CD14-positive monocyte (primary cell): ENCODE measurements around the gene SLC2A2. TPM values are rescaled to one million over a fixed set of nuclear protein-coding genes. Genes with fewer than 3 reads are reported as not detected.

Source experiments
- DNase-seq, 3 donors: peaks; one replicate each; pipeline ENCODE4 v3.0.0-alpha.2; 2011 to 2022
- H2AFZ ChIP-seq: 2 replicates; pipeline ENCODE4 v1.6.0; 2012; ENCODE audit warnings: mild to moderate bottlenecking, low read depth, low read length, inconsistent platforms; ENCODE audit not compliant: insufficient read depth, poor library complexity, severe bottlenecking
- H3K27ac ChIP-seq, 2 donors: 1 replicate in 1 of 2; 2 replicates in 1 of 2; pipeline ENCODE4 v1.5.1; 2012 to 2013; ENCODE audit warnings: low read length in 2 of 2, control low read depth in 1 of 2, inconsistent platforms in 1 of 2, low read depth in 1 of 2, mild to moderate bottlenecking in 1 of 2
- H3K27me3 ChIP-seq, 2 donors: one replicate each; pipeline versions ENCODE4 v1.6.0 to v1.6.1; 2011 to 2013; ENCODE audit warnings: low read length in 2 of 2; ENCODE audit not compliant: control insufficient read depth in 2 of 2, insufficient read depth in 2 of 2
- H3K36me3 ChIP-seq, 2 donors: replicated peaks in 1 of 2; 1 replicate in 1 of 2; 2 replicates in 1 of 2; pipeline versions ENCODE4 v1.5.1 to v1.6.1; 2012 to 2013; ENCODE audit warnings: low read length in 2 of 2, control low read depth in 1 of 2, inconsistent platforms in 1 of 2, mild to moderate bottlenecking in 1 of 2; ENCODE audit not compliant: insufficient read depth in 2 of 2, control insufficient read depth in 1 of 2
- H3K4me1 ChIP-seq, 2 donors: 1 replicate in 1 of 2; 2 replicates in 1 of 2; pipeline versions ENCODE4 v1.5.1 to v1.6.1; 2012 to 2013; ENCODE audit warnings: low read length in 2 of 2, control low read depth in 1 of 2, inconsistent platforms in 1 of 2, mild to moderate bottlenecking in 1 of 2, moderate library complexity in 1 of 2; ENCODE audit not compliant: insufficient read depth in 2 of 2, control insufficient read depth in 1 of 2
- H3K4me2 ChIP-seq: replicated peaks from 2 replicates; pipeline ENCODE3; 2012; ENCODE audit warnings: low read length, moderate library complexity, mild to moderate bottlenecking; ENCODE audit not compliant: poor library complexity, severe bottlenecking; ENCODE audit errors: extremely low read depth
- H3K4me3 ChIP-seq, 3 experiments: fragments of 200-600 bp in 1 of 3; sonication (generic) in 1 of 3; replicated peaks in 1 of 3; 1 replicate in 2 of 3; 2 replicates in 1 of 3; pipeline ENCODE4 v1.5.1; 2011 to 2013; ENCODE audit warnings: low read length in 3 of 3, mild to moderate bottlenecking in 3 of 3, control low read depth in 2 of 3, low read depth in 2 of 3, inconsistent platforms in 1 of 3, moderate library complexity in 1 of 3
- H3K79me2 ChIP-seq: 2 replicates; pipeline ENCODE4 v1.6.0; 2012; ENCODE audit warnings: mild to moderate bottlenecking, control low read depth, inconsistent platforms, low read length, moderate library complexity; ENCODE audit not compliant: insufficient read depth
- H3K9ac ChIP-seq: 2 replicates; pipeline ENCODE4 v1.6.0; 2017; ENCODE audit warnings: low read length, mild to moderate bottlenecking; ENCODE audit not compliant: insufficient read depth, poor library complexity, severe bottlenecking
- H3K9me3 ChIP-seq, 2 donors: replicated peaks in 1 of 2; 1 replicate in 1 of 2; 2 replicates in 1 of 2; pipeline versions ENCODE4 v1.5.1 to v1.6.1; 2012 to 2013; ENCODE audit warnings: low read length in 2 of 2, control low read depth in 1 of 2; ENCODE audit not compliant: control insufficient read depth in 1 of 2, insufficient read depth in 1 of 2
- H4K20me1 ChIP-seq: 2 replicates; pipeline ENCODE4 v1.6.0; 2012; ENCODE audit warnings: mild to moderate bottlenecking, low read length, control low read depth, moderate library complexity; ENCODE audit not compliant: insufficient read depth
- H3K27ac Mint-ChIP-seq, 7 donors: one replicate each; pipeline ENCODE4 v1.8.0; 2020; ENCODE audit warnings: mild to moderate bottlenecking in 7 of 7, mixed read lengths in 7 of 7, moderate library complexity in 6 of 7, inconsistent platforms in 2 of 7
- H3K27me3 Mint-ChIP-seq, 3 donors: one replicate each; pipeline ENCODE4 v1.8.0; 2021 to 2022; ENCODE audit warnings: low read depth in 3 of 3, mild to moderate bottlenecking in 3 of 3, mixed read lengths in 3 of 3, moderate library complexity in 3 of 3, inconsistent platforms in 1 of 3
- H3K36me3 Mint-ChIP-seq, 2 donors: one replicate each; pipeline ENCODE4 v1.8.0; 2020; ENCODE audit warnings: mixed read lengths in 2 of 2, inconsistent platforms in 1 of 2, mild to moderate bottlenecking in 1 of 2
- H3K4me1 Mint-ChIP-seq: one replicate; pipeline ENCODE4 v1.8.0; 2020; ENCODE audit warnings: mild to moderate bottlenecking, mixed read lengths
- H3K4me3 Mint-ChIP-seq, 2 donors: one replicate each; pipeline ENCODE4 v1.8.0; 2020; ENCODE audit warnings: mild to moderate bottlenecking in 2 of 2, mixed read lengths in 2 of 2, moderate library complexity in 1 of 2
- H3K9me3 Mint-ChIP-seq, 7 donors: one replicate each; pipeline ENCODE4 v1.8.0; 2020 to 2022; ENCODE audit warnings: mixed read lengths in 7 of 7, mild to moderate bottlenecking in 6 of 7, moderate library complexity in 6 of 7, inconsistent platforms in 2 of 7
- WGBS: methylation state at CpG from one replicate; pipeline ENCODE4 v1.1.5; 2013; ENCODE audit warnings: missing lambda C conversion rate; ENCODE audit not compliant: insufficient coverage; 5-methylcytosine and 5-hydroxymethylcytosine counted together
- intact Hi-C, 2 donors: fragments of 100-400 bp; cut with micrococcal nuclease; formaldehyde crosslinking; loops; one replicate each; pipeline versions ENCODE4 v1.15.0 to v1.15.1; 2023
- polyA plus RNA-seq, 3 donors: library from polyadenylated mRNA; depleted of rRNA in 1 of 3; unstranded in 2 of 3; stranded (reverse) in 1 of 3; fragments of 300-500 nt in 2 of 3; fragments of >200 nt in 1 of 3; fragmentation: Illumina TruSeq in 2 of 3; gene quantifications; 1 replicate in 2 of 3; 2 replicates in 1 of 3; pipeline ENCODE4 v1.2.3, GENCODE V29; 2012 to 2021
- TF ChIP-seq, protein P1 (sequence below): fragments of 200-600 bp; IDR thresholded peaks from one replicate; pipeline ENCODE4 v1.8.0; 2022; ENCODE audit warnings: antibody characterized with exemption, mild to moderate bottlenecking

Gene SLC2A2
- polyA plus RNA-seq, 3 donors: not detected

GRCh38 chr3:171011109-171011872 lies 15.2 kb downstream of the SLC2A2 start:
- H3K4me3 Mint-ChIP-seq: no peak overlapping the region
- H3K4me2 ChIP-seq: no peak overlapping the region
- H3K36me3 Mint-ChIP-seq: no peaks in the 10 kb centered on the region

DNA sequence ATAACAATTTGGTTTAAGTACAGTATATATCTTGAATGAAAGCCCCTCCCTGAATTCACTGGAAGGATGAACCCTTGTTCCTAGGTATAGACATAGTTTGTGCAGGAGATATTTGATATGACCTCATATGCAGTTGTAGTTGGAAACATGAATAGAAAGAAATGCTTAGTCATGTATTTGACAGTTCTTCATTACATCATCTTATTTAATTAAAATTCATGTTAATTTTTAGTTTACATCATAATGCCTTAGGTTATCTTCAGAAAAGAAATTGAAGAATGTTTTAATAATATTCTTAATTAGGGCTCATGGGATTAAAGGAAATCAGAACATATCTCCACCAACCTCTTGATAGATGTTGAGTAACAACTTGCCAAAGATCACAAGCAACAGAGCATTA lies 19.2 kb downstream of the SLC2A2 start:
- H3K36me3 Mint-ChIP-seq: no peaks in the 10 kb centered on the region
- H3K4me3 Mint-ChIP-seq: no peak overlapping the region
- Histone ChIP-seq H3K4me3 (no peak overlapping the region), H3K36me3 (no peaks in the 10 kb centered on the region), H3K79me2 (no peaks in the 10 kb centered on the region), H3K4me1 (no peaks in the 10 kb centered on the region), H3K9ac (no peak overlapping the region), H3K9me3 (no peaks in the 10 kb centered on the region), H3K4me2 (no peak overlapping the region), H3K27ac (no peak overlapping the region), H4K20me1 (no peaks in the 10 kb centered on the region), H2AFZ (no peak overlapping the region), H3K27me3 (no peaks in the 10 kb centered on the region)
- no peaks in the 10 kb centered on the region for H3K9me3 Mint-ChIP-seq
- TF ChIP-seq, protein P1, sequence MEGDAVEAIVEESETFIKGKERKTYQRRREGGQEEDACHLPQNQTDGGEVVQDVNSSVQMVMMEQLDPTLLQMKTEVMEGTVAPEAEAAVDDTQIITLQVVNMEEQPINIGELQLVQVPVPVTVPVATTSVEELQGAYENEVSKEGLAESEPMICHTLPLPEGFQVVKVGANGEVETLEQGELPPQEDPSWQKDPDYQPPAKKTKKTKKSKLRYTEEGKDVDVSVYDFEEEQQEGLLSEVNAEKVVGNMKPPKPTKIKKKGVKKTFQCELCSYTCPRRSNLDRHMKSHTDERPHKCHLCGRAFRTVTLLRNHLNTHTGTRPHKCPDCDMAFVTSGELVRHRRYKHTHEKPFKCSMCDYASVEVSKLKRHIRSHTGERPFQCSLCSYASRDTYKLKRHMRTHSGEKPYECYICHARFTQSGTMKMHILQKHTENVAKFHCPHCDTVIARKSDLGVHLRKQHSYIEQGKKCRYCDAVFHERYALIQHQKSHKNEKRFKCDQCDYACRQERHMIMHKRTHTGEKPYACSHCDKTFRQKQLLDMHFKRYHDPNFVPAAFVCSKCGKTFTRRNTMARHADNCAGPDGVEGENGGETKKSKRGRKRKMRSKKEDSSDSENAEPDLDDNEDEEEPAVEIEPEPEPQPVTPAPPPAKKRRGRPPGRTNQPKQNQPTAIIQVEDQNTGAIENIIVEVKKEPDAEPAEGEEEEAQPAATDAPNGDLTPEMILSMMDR: no peak
- DNase-seq: no peak
- H3K27ac Mint-ChIP-seq: no peak overlapping the region
- H3K4me1 Mint-ChIP-seq: no peaks in the 10 kb centered on the region
- H3K27me3 Mint-ChIP-seq: peaks cover 0 to 3% (median 0%) of the 10 kb centered on the region in 3 donors
- intact Hi-C loops: no loop called here

More at GRCh38 chr3:171011109-171011872, 15.2 kb downstream of the SLC2A2 start:
- Histone ChIP-seq H3K79me2 (no peaks in the 10 kb centered on the region), H3K36me3 (no peaks in the 10 kb centered on the region), H3K9ac (no peak overlapping the region), H3K27ac (no peak overlapping the region), H3K4me3 (no peak overlapping the region), H4K20me1 (no peaks in the 10 kb centered on the region), H3K4me1 (no peaks in the 10 kb centered on the region), H3K27me3 (no peaks in the 10 kb centered on the region), H3K9me3 (no peaks in the 10 kb centered on the region), H2AFZ (no peak overlapping the region)
- Mint-ChIP-seq H3K9me3 (peaks cover 0 to 3% (median 0%) of the 10 kb centered on the region in 7 donors), H3K27me3 (peaks cover 0 to 2% (median 0%) of the 10 kb centered on the region in 3 donors), H3K4me1 (no peaks in the 10 kb centered on the region), H3K27ac (no peak overlapping the region)
- TF ChIP-seq, protein P1: no peak
- no peak for DNase-seq
- intact Hi-C loops: no loop called here
- WGBS: 100% methylated on average over 1 of the region's 2 CpGs
